GM12873 (cell line): ENCODE results near the gene CBLN3.

Experiments used
- CTCF ChIP-seq: IDR thresholded peaks from 2 replicates; pipeline ENCODE4 v1.5.1; 2012; ENCODE audit warnings: low read depth, mild to moderate bottlenecking, moderate library complexity, low read length, control low read depth; ENCODE audit not compliant: insufficient read depth; ENCODE audit errors: missing control alignments

Gene CBLN3

GRCh38 chr14:24417832-24418491, 11.5 kb downstream of the CBLN3 start:
- TF ChIP-seq CTCF = no peak

GRCh38 chr14:24416932-24417619, 12.4 kb downstream of the CBLN3 start:
- no peak for TF ChIP-seq CTCF

- TF ChIP-seq CTCF = no peak
Measured at GRCh38 chr14:24416254-24416931, 13.1 kb downstream of the CBLN3 start.

- TF ChIP-seq CTCF = no peak
Measured at GRCh38 chr14:24415421-24416253, 13.8 kb downstream of the CBLN3 start.

- no peak for TF ChIP-seq CTCF
Measured at GRCh38 chr14:24414732-24415420, 14.6 kb downstream of the CBLN3 start.

- no peak for TF ChIP-seq CTCF
Measured at GRCh38 chr14:24414077-24414476, 15.4 kb downstream of the CBLN3 start.
